ENCODE data around the gene OR52E2.

The OR52E2 gene

GRCh38 chr11:5059391-5059790, at the start of gene OR52E2:
OR52E2 (minus strand) TSS chr11:5059627; CDS start chr11:5059627, 0 bp downstream.
- H3K4me3 ChIP-seq (ENCODE audit: low read depth in 1 of 2, low read length in 2 of 2) = no peak within 1 kb of the TSS
- H3K27ac ChIP-seq (ENCODE audit: low read depth, low read length) = no peak within 1 kb of the TSS
- no peaks in the 10 kb centered on the region for H3K36me3 ChIP-seq (ENCODE audit: insufficient read depth, low read length)
- no peaks in the 10 kb centered on the region for H3K9me3 ChIP-seq (ENCODE audit: low read length)
- H3K27me3 ChIP-seq (ENCODE audit: control insufficient read depth in 1 of 2, insufficient read depth in 2 of 2, low read length in 2 of 2) = no peaks in the 10 kb centered on the region
- H3K9ac ChIP-seq (ENCODE audit: low read length) = no peak within 1 kb of the TSS
- H3K4me1 ChIP-seq (ENCODE audit: insufficient read depth, low read length) = no peaks in the 10 kb centered on the region

- no peaks in the 10 kb centered on the region for H3K36me3 ChIP-seq (ENCODE audit: insufficient read depth, low read length)
- H3K4me1 ChIP-seq (ENCODE audit: insufficient read depth, low read length) = no peaks in the 10 kb centered on the region
- no peak overlapping the region for H3K4me3 ChIP-seq (ENCODE audit: low read depth in 1 of 2, low read length in 2 of 2)
- H3K9me3 ChIP-seq (ENCODE audit: low read length) = no peaks in the 10 kb centered on the region
- H3K27ac ChIP-seq (ENCODE audit: low read depth, low read length) = no peak overlapping the region
- H3K27me3 ChIP-seq (ENCODE audit: control insufficient read depth in 1 of 2, insufficient read depth in 2 of 2, low read length in 2 of 2) = no peaks in the 10 kb centered on the region
- H3K9ac ChIP-seq (ENCODE audit: low read length) = no peak overlapping the region
These were observed 47.9 kb upstream of the OR52E2 start for GRCh38 chr11:5107285-5107684.

- no peaks in the 10 kb centered on the region for H3K4me1 ChIP-seq (ENCODE audit: insufficient read depth, low read length)
- no peak overlapping the region for H3K9ac ChIP-seq (ENCODE audit: low read length)
- H3K9me3 ChIP-seq (ENCODE audit: low read length) = no peaks in the 10 kb centered on the region
- no peak overlapping the region for H3K27ac ChIP-seq (ENCODE audit: low read depth, low read length)
- no peaks in the 10 kb centered on the region for H3K27me3 ChIP-seq (ENCODE audit: control insufficient read depth in 1 of 2, insufficient read depth in 2 of 2, low read length in 2 of 2)
- H3K36me3 ChIP-seq (ENCODE audit: insufficient read depth, low read length) = no peaks in the 10 kb centered on the region
- no peak overlapping the region for H3K4me3 ChIP-seq (ENCODE audit: low read depth in 1 of 2, low read length in 2 of 2)
These were observed 43.6 kb upstream of the OR52E2 start for GRCh38 chr11:5103066-5103465.

- Histone ChIP-seq H3K4me3 (ENCODE audit: low read depth in 1 of 2, low read length in 2 of 2) (no peak overlapping the region), H3K9ac (ENCODE audit: low read length) (no peak overlapping the region), H3K27ac (ENCODE audit: low read depth, low read length) (no peak overlapping the region), H3K9me3 (ENCODE audit: low read length) (no peaks in the 10 kb centered on the region), H3K27me3 (ENCODE audit: control insufficient read depth in 1 of 2, insufficient read depth in 2 of 2, low read length in 2 of 2) (no peaks in the 10 kb centered on the region), H3K36me3 (ENCODE audit: insufficient read depth, low read length) (no peaks in the 10 kb centered on the region), H3K4me1 (ENCODE audit: insufficient read depth, low read length) (no peaks in the 10 kb centered on the region)
These were observed 42.8 kb upstream of the OR52E2 start for GRCh38 chr11:5102246-5102645.

GRCh38 chr11:5096011-5096410, 36.6 kb upstream of the OR52E2 start:
- no peaks in the 10 kb centered on the region for H3K27me3 ChIP-seq (ENCODE audit: control insufficient read depth in 1 of 2, insufficient read depth in 2 of 2, low read length in 2 of 2)
- no peak overlapping the region for H3K4me3 ChIP-seq (ENCODE audit: low read depth in 1 of 2, low read length in 2 of 2)
- no peaks in the 10 kb centered on the region for H3K36me3 ChIP-seq (ENCODE audit: insufficient read depth, low read length)
- no peak overlapping the region for H3K27ac ChIP-seq (ENCODE audit: low read depth, low read length)
- no peaks in the 10 kb centered on the region for H3K4me1 ChIP-seq (ENCODE audit: insufficient read depth, low read length)
- H3K9me3 ChIP-seq (ENCODE audit: low read length) = no peaks in the 10 kb centered on the region
- H3K9ac ChIP-seq (ENCODE audit: low read length) = no peak overlapping the region

GRCh38 chr11:5092821-5093585, 33.6 kb upstream of the OR52E2 start:
- no peaks in the 10 kb centered on the region for H3K4me1 ChIP-seq (ENCODE audit: insufficient read depth, low read length)
- no peaks in the 10 kb centered on the region for H3K9me3 ChIP-seq (ENCODE audit: low read length)
- H3K36me3 ChIP-seq (ENCODE audit: insufficient read depth, low read length) = no peaks in the 10 kb centered on the region
- H3K9ac ChIP-seq (ENCODE audit: low read length) = no peak overlapping the region
- H3K4me3 ChIP-seq (ENCODE audit: low read depth in 1 of 2, low read length in 2 of 2) = no peak overlapping the region
- H3K27ac ChIP-seq (ENCODE audit: low read depth, low read length) = no peak overlapping the region
- H3K27me3 ChIP-seq (ENCODE audit: control insufficient read depth in 1 of 2, insufficient read depth in 2 of 2, low read length in 2 of 2) = no peaks in the 10 kb centered on the region

GRCh38 chr11:5090668-5091067, 31.2 kb upstream of the OR52E2 start:
- no peak overlapping the region for H3K4me3 ChIP-seq (ENCODE audit: low read depth in 1 of 2, low read length in 2 of 2)
- no peak overlapping the region for H3K9ac ChIP-seq (ENCODE audit: low read length)
- H3K36me3 ChIP-seq (ENCODE audit: insufficient read depth, low read length) = no peaks in the 10 kb centered on the region
- H3K27ac ChIP-seq (ENCODE audit: low read depth, low read length) = no peak overlapping the region
- H3K4me1 ChIP-seq (ENCODE audit: insufficient read depth, low read length) = no peaks in the 10 kb centered on the region
- H3K27me3 ChIP-seq (ENCODE audit: control insufficient read depth in 1 of 2, insufficient read depth in 2 of 2, low read length in 2 of 2) = no peaks in the 10 kb centered on the region
- no peaks in the 10 kb centered on the region for H3K9me3 ChIP-seq (ENCODE audit: low read length)

GRCh38 chr11:5088556-5088955, 29.1 kb upstream of the OR52E2 start:
- no peak overlapping the region for H3K9ac ChIP-seq (ENCODE audit: low read length)
- no peak overlapping the region for H3K4me3 ChIP-seq (ENCODE audit: low read depth in 1 of 2, low read length in 2 of 2)
- no peaks in the 10 kb centered on the region for H3K27me3 ChIP-seq (ENCODE audit: control insufficient read depth in 1 of 2, insufficient read depth in 2 of 2, low read length in 2 of 2)
- no peaks in the 10 kb centered on the region for H3K9me3 ChIP-seq (ENCODE audit: low read length)
- no peak overlapping the region for H3K27ac ChIP-seq (ENCODE audit: low read depth, low read length)
- H3K4me1 ChIP-seq (ENCODE audit: insufficient read depth, low read length) = no peaks in the 10 kb centered on the region
- H3K36me3 ChIP-seq (ENCODE audit: insufficient read depth, low read length) = no peaks in the 10 kb centered on the region

GRCh38 chr11:5083602-5084001, 24.2 kb upstream of the OR52E2 start:
- H3K36me3 ChIP-seq (ENCODE audit: insufficient read depth, low read length) = no peaks in the 10 kb centered on the region
- H3K4me1 ChIP-seq (ENCODE audit: insufficient read depth, low read length) = no peaks in the 10 kb centered on the region
- no peak overlapping the region for H3K27ac ChIP-seq (ENCODE audit: low read depth, low read length)
- no peaks in the 10 kb centered on the region for H3K9me3 ChIP-seq (ENCODE audit: low read length)
- H3K9ac ChIP-seq (ENCODE audit: low read length) = no peak overlapping the region
- H3K4me3 ChIP-seq (ENCODE audit: low read depth in 1 of 2, low read length in 2 of 2) = no peak overlapping the region
- H3K27me3 ChIP-seq (ENCODE audit: control insufficient read depth in 1 of 2, insufficient read depth in 2 of 2, low read length in 2 of 2) = no peaks in the 10 kb centered on the region

GRCh38 chr11:5081405-5081804, 22.0 kb upstream of the OR52E2 start:
- Histone ChIP-seq H3K4me3 (ENCODE audit: low read depth in 1 of 2, low read length in 2 of 2) (no peak overlapping the region), H3K36me3 (ENCODE audit: insufficient read depth, low read length) (no peaks in the 10 kb centered on the region), H3K9ac (ENCODE audit: low read length) (no peak overlapping the region), H3K9me3 (ENCODE audit: low read length) (no peaks in the 10 kb centered on the region), H3K4me1 (ENCODE audit: insufficient read depth, low read length) (no peaks in the 10 kb centered on the region), H3K27me3 (ENCODE audit: control insufficient read depth in 1 of 2, insufficient read depth in 2 of 2, low read length in 2 of 2) (no peaks in the 10 kb centered on the region), H3K27ac (ENCODE audit: low read depth, low read length) (no peak overlapping the region)

GRCh38 chr11:5071799-5072198, 12.4 kb upstream of the OR52E2 start:
- Histone ChIP-seq H3K9me3 (ENCODE audit: low read length) (no peaks in the 10 kb centered on the region), H3K4me3 (ENCODE audit: low read depth in 1 of 2, low read length in 2 of 2) (no peak overlapping the region), H3K27ac (ENCODE audit: low read depth, low read length) (no peak overlapping the region), H3K9ac (ENCODE audit: low read length) (no peak overlapping the region), H3K4me1 (ENCODE audit: insufficient read depth, low read length) (no peaks in the 10 kb centered on the region), H3K27me3 (ENCODE audit: control insufficient read depth in 1 of 2, insufficient read depth in 2 of 2, low read length in 2 of 2) (no peaks in the 10 kb centered on the region), H3K36me3 (ENCODE audit: insufficient read depth, low read length) (no peaks in the 10 kb centered on the region)

GRCh38 chr11:5069272-5069671, 9.8 kb upstream of the OR52E2 start, which contains the start of gene OR52E1:
OR52E1 (plus strand) TSS chr11:5069572.
- Histone ChIP-seq H3K4me3 (ENCODE audit: low read depth in 1 of 2, low read length in 2 of 2) (no peak within 1 kb of the TSS), H3K4me1 (ENCODE audit: insufficient read depth, low read length) (no peaks in the 10 kb centered on the region), H3K9me3 (ENCODE audit: low read length) (no peaks in the 10 kb centered on the region), H3K27me3 (ENCODE audit: control insufficient read depth in 1 of 2, insufficient read depth in 2 of 2, low read length in 2 of 2) (no peaks in the 10 kb centered on the region), H3K27ac (ENCODE audit: low read depth, low read length) (no peak within 1 kb of the TSS), H3K9ac (ENCODE audit: low read length) (no peak within 1 kb of the TSS), H3K36me3 (ENCODE audit: insufficient read depth, low read length) (no peaks in the 10 kb centered on the region)
